ENCODE measurements around the gene TMEM72. TPM values are rescaled to one million over a fixed set of nuclear protein-coding genes. Genes with fewer than 3 reads are reported as not detected.

Gene TMEM72
- total RNA-seq, 1 donor from 2014 or later = not detected

GRCh38 chr10:44910602-44911001, 535 bp upstream of the TMEM72 start:
- Histone ChIP-seq H3K36me3 (no peaks in the 10 kb centered on the region), H3K4me3 (no peak overlapping the region), H3K27me3 (no peaks in the 10 kb centered on the region), H3K4me1 (no peaks in the 10 kb centered on the region), H3K27ac (no peak overlapping the region), H3K9me3 (no peaks in the 10 kb centered on the region)
- TF ChIP-seq CTCF (IDR thresholded peaks at IDR 0.05) (no peak), POLR2A (IDR thresholded peaks at IDR 0.05) (no peak), POLR2AphosphoS5 (IDR thresholded peaks at IDR 0.05; ENCODE audit: insufficient read depth in 1 of 2, low read depth in 1 of 2) (no peak)
- intact Hi-C loops (cut with DNase I) = no loop called here
- DNase-seq (ENCODE audit: extremely low spot score in 2 of 2) = no peak

GRCh38 chr10:44911951-44912350, 814 bp downstream of the TMEM72 start:
- no peak for DNase-seq (ENCODE audit: extremely low spot score in 2 of 2)
- Histone ChIP-seq H3K9me3 (no peaks in the 10 kb centered on the region), H3K27ac (no peak overlapping the region), H3K27me3 (no peaks in the 10 kb centered on the region), H3K4me3 (no peak overlapping the region), H3K36me3 (no peaks in the 10 kb centered on the region), H3K4me1 (no peaks in the 10 kb centered on the region)
- intact Hi-C loops (cut with DNase I) = no loop called here
- no peak for TF ChIP-seq CTCF (IDR thresholded peaks at IDR 0.05)
- TF ChIP-seq POLR2AphosphoS5 (IDR thresholded peaks at IDR 0.05; ENCODE audit: insufficient read depth in 1 of 2, low read depth in 1 of 2) = no peak
- TF ChIP-seq POLR2A (IDR thresholded peaks at IDR 0.05) = no peak

GRCh38 chr10:44913350-44914081, 2.4 kb downstream of the TMEM72 start:
- TF ChIP-seq POLR2A (IDR thresholded peaks at IDR 0.05) = no peak
- no peak for TF ChIP-seq CTCF (IDR thresholded peaks at IDR 0.05)
- TF ChIP-seq POLR2AphosphoS5 (IDR thresholded peaks at IDR 0.05; ENCODE audit: insufficient read depth in 1 of 2, low read depth in 1 of 2) = no peak
- Histone ChIP-seq H3K27me3 (no peaks in the 10 kb centered on the region), H3K4me1 (no peaks in the 10 kb centered on the region), H3K4me3 (no peak overlapping the region), H3K27ac (no peak overlapping the region), H3K36me3 (no peaks in the 10 kb centered on the region), H3K9me3 (no peaks in the 10 kb centered on the region)
- intact Hi-C loops (cut with DNase I) = no loop called here
- DNase-seq (ENCODE audit: extremely low spot score in 2 of 2) = no peak

- DNase-seq (ENCODE audit: extremely low spot score in 2 of 2) = no peak
- Histone ChIP-seq H3K27me3 (no peaks in the 10 kb centered on the region), H3K4me3 (no peak overlapping the region), H3K27ac (no peak overlapping the region), H3K4me1 (no peaks in the 10 kb centered on the region), H3K36me3 (no peaks in the 10 kb centered on the region), H3K9me3 (no peaks in the 10 kb centered on the region)
- TF ChIP-seq POLR2A (IDR thresholded peaks at IDR 0.05) = no peak
- TF ChIP-seq POLR2AphosphoS5 (IDR thresholded peaks at IDR 0.05; ENCODE audit: insufficient read depth in 1 of 2, low read depth in 1 of 2) = no peak
- no peak for TF ChIP-seq CTCF (IDR thresholded peaks at IDR 0.05)
- intact Hi-C loops (cut with DNase I) = no loop called here
Observed at GRCh38 chr10:44914891-44915290, 3.8 kb downstream of the TMEM72 start.

- H3K9me3 ChIP-seq = no peaks in the 10 kb centered on the region
- no peaks in the 10 kb centered on the region for H3K36me3 ChIP-seq
- H3K4me1 ChIP-seq = no peaks in the 10 kb centered on the region
- no peak overlapping the region for H3K27ac ChIP-seq
- intact Hi-C loops (cut with DNase I) = no loop called here
- no peak for DNase-seq (ENCODE audit: extremely low spot score in 2 of 2)
- no peak overlapping the region for H3K4me3 ChIP-seq
- TF ChIP-seq POLR2AphosphoS5 (IDR thresholded peaks at IDR 0.05; ENCODE audit: insufficient read depth in 1 of 2, low read depth in 1 of 2) (no peak), POLR2A (IDR thresholded peaks at IDR 0.05) (no peak), CTCF (IDR thresholded peaks at IDR 0.05) (no peak)
- no peaks in the 10 kb centered on the region for H3K27me3 ChIP-seq
Observed at GRCh38 chr10:44916429-44916828, 5.3 kb downstream of the TMEM72 start.

All from vagina (tissue), 2 donors.